OCI-LY1 (cell line): Measurements from ENCODE around the gene EML4.

Experiments used
- CTCF ChIP-seq: fragments of 200-600 bp; sonication (generic), shearing (Covaris generic); IDR thresholded peaks from 2 replicates; pipeline ENCODE4 v1.5.1; 2017; ENCODE audit warnings: mild to moderate bottlenecking, antibody characterized with exemption, low read length, moderate library complexity, mixed read lengths
- EZH2 ChIP-seq: fragments of 200-600 bp; sonication (generic), shearing (Covaris generic); IDR thresholded peaks from 2 replicates; pipeline ENCODE4 v1.8.0; 2017; ENCODE audit warnings: borderline replicate concordance, mixed run types, mild to moderate bottlenecking, antibody characterized with exemption, low read length, moderate library complexity, mixed read lengths

GRCh38 chr2:42156721-42157120 lies 12.4 kb upstream of the EML4 start:
- TF ChIP-seq CTCF: no peak
- TF ChIP-seq EZH2: no peak
